Neural cell (in vitro differentiated cells): ENCODE data around the gene CLSTN2.

Experiments used
- CTCF ChIP-seq: fragments of 450-650 bp; IDR thresholded peaks from 2 replicates; pipeline ENCODE4 v1.5.1; 2014; ENCODE audit warnings: antibody characterized with exemption, mild to moderate bottlenecking, moderate library complexity; ENCODE audit not compliant: poor library complexity, severe bottlenecking
- EP300 ChIP-seq: fragments of 450-650 bp; conservative IDR thresholded peaks from 2 replicates; pipeline ENCODE4 v1.6.1; 2014; ENCODE audit warnings: antibody characterized with exemption, mild to moderate bottlenecking, moderate library complexity; ENCODE audit not compliant: poor library complexity, severe bottlenecking
- EZH2 ChIP-seq: fragments of 200-600, 300-800 bp; shearing (Covaris generic), sonication (generic); IDR thresholded peaks from 2 replicates; pipeline ENCODE4 v1.6.1; 2014; ENCODE audit warnings: antibody characterized with exemption, low read length, borderline replicate concordance, mild to moderate bottlenecking; ENCODE audit not compliant: insufficient read depth, poor library complexity, severe bottlenecking
- POLR2AphosphoS5 ChIP-seq: IDR thresholded peaks from 2 replicates; pipeline ENCODE4 v1.6.1; 2012
- RAD21 ChIP-seq: fragments of 450-650 bp; conservative IDR thresholded peaks from 2 replicates; pipeline ENCODE4 v1.6.1; 2014; ENCODE audit warnings: antibody characterized with exemption, mild to moderate bottlenecking, moderate library complexity
- REST ChIP-seq: IDR thresholded peaks from 2 replicates; pipeline ENCODE4 v1.6.1; 2012; ENCODE audit warnings: borderline replicate concordance
- SMC3 ChIP-seq: fragments of 450-650 bp; conservative IDR thresholded peaks from 2 replicates; pipeline ENCODE4 v1.6.1; 2014; ENCODE audit warnings: antibody characterized with exemption, mild to moderate bottlenecking, moderate library complexity; ENCODE audit not compliant: poor library complexity
- TAF1 ChIP-seq: IDR thresholded peaks from 2 replicates; pipeline ENCODE4 v1.6.1; 2012; ENCODE audit warnings: low read depth

- TF ChIP-seq CTCF (no peak), RAD21 (no peak), EZH2 (no peak), REST (no peak), POLR2AphosphoS5 (no peak), EP300 (no peak), TAF1 (no peak), SMC3 (no peak)
Observed at GRCh38 chr3:140089403-140090072, 154.6 kb downstream of the CLSTN2 start.
